ENCODE measurements around the gene GPR157.

DNA sequence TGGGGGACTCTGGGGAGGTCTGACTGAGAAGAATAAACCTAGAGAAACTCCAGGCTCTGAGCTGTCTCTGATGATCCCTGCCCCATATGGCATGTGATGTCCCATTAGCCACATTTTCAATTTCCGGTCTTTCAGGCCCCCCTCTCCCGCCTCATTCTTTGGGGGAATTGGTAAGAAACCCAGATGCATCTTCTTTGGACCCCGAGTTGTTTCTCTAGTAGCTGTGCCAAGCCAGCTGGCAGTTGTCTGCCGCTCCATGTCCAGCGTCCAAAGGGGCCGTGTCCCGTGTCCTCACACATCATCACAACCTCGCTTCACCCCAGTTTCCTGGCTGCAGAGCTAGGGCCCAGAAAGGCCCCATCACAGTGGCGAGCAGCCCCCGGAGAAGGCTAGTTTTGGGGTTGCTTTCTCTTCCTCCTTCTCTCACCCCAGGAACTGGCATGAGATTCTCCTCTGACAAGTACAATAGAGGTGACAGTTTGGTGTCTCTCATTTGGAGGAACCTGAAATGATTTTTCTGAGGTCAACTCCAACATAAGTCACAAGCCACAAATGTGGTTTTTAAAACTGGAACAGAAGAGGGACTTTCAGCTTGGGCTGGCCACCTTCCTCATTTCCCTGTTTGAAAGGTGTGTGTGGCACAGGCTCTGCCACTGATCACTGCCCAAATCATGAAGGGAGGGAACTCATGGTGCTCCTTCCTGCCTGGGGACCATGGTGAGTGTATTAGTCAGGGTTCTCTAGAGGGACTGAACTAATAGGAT lies 6.4 kb upstream of the GPR157 start:
- TF ChIP-seq ZFP30 (CRISPR knock-in tag; IDR thresholded peaks at IDR 0.05), result no peak
- TF ChIP-seq TOX (CRISPR knock-in tag; IDR thresholded peaks at IDR 0.05; ENCODE audit: borderline replicate concordance), result no peak
- TF ChIP-seq, protein P1, sequence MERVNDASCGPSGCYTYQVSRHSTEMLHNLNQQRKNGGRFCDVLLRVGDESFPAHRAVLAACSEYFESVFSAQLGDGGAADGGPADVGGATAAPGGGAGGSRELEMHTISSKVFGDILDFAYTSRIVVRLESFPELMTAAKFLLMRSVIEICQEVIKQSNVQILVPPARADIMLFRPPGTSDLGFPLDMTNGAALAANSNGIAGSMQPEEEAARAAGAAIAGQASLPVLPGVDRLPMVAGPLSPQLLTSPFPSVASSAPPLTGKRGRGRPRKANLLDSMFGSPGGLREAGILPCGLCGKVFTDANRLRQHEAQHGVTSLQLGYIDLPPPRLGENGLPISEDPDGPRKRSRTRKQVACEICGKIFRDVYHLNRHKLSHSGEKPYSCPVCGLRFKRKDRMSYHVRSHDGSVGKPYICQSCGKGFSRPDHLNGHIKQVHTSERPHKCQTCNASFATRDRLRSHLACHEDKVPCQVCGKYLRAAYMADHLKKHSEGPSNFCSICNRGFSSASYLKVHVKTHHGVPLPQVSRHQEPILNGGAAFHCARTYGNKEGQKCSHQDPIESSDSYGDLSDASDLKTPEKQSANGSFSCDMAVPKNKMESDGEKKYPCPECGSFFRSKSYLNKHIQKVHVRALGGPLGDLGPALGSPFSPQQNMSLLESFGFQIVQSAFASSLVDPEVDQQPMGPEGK (CRISPR knock-in tag; IDR thresholded peaks at IDR 0.05; ENCODE audit: borderline replicate concordance), result no peak
- TF ChIP-seq GLIS3 (CRISPR knock-in tag; IDR thresholded peaks at IDR 0.05), result no peak
- no peak for TF ChIP-seq ESRRG (CRISPR knock-in tag; IDR thresholded peaks at IDR 0.05)
- TF ChIP-seq PPARA (CRISPR knock-in tag; IDR thresholded peaks at IDR 0.05; ENCODE audit: borderline replicate concordance), result no peak
- TF ChIP-seq TCF4 (CRISPR knock-in tag; IDR thresholded peaks at IDR 0.05; ENCODE audit: borderline replicate concordance), result no peak
- TF ChIP-seq ISL1 (CRISPR knock-in tag; IDR thresholded peaks at IDR 0.05), result no peak
- TF ChIP-seq, protein P2, sequence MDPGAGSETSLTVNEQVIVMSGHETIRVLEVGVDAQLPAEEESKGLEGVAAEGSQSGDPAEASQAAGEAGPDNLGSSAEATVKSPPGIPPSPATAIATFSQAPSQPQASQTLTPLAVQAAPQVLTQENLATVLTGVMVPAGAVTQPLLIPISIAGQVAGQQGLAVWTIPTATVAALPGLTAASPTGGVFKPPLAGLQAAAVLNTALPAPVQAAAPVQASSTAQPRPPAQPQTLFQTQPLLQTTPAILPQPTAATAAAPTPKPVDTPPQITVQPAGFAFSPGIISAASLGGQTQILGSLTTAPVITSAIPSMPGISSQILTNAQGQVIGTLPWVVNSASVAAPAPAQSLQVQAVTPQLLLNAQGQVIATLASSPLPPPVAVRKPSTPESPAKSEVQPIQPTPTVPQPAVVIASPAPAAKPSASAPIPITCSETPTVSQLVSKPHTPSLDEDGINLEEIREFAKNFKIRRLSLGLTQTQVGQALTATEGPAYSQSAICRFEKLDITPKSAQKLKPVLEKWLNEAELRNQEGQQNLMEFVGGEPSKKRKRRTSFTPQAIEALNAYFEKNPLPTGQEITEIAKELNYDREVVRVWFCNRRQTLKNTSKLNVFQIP (CRISPR knock-in tag; IDR thresholded peaks at IDR 0.05; ENCODE audit: borderline replicate concordance, low read depth), result no peak
- no peak for TF ChIP-seq ZNF70 (CRISPR knock-in tag; IDR thresholded peaks at IDR 0.05)
- TF ChIP-seq BACH2 (CRISPR knock-in tag; IDR thresholded peaks at IDR 0.05; ENCODE audit: borderline replicate concordance), result no peak
- TF ChIP-seq, protein P3, sequence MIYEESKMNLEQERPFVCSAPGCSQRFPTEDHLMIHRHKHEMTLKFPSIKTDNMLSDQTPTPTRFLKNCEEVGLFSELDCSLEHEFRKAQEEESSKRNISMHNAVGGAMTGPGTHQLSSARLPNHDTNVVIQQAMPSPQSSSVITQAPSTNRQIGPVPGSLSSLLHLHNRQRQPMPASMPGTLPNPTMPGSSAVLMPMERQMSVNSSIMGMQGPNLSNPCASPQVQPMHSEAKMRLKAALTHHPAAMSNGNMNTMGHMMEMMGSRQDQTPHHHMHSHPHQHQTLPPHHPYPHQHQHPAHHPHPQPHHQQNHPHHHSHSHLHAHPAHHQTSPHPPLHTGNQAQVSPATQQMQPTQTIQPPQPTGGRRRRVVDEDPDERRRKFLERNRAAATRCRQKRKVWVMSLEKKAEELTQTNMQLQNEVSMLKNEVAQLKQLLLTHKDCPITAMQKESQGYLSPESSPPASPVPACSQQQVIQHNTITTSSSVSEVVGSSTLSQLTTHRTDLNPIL (CRISPR knock-in tag; IDR thresholded peaks at IDR 0.05; ENCODE audit: low read depth), result no peak
- no peak for TF ChIP-seq RARB (CRISPR knock-in tag; IDR thresholded peaks at IDR 0.05)
